Pulmonary artery endothelial cell (primary cell): Measurements from ENCODE around the gene CNFN. TPM values are rescaled to one million over a fixed set of nuclear protein-coding genes. Genes with fewer than 3 reads are reported as not detected.

ENCODE experiments used
- DNase-seq: peaks from one replicate; pipeline ENCODE4 v3.0.0-alpha.2; 2011; ENCODE audit warnings: low read depth, low spot score
- total RNA-seq: library from RNA; depleted of rRNA; stranded (reverse); fragments of >200 nt; gene quantifications from 2 replicates; pipeline ENCODE4 v1.2.3, GENCODE V29; 2014

The CNFN gene
- total RNA-seq = not detected in 2 replicates

- DNase-seq = no peak
Observed at GRCh38 chr19:42389899-42390298, at the start of gene CNFN. TSS of gene CNFN (minus strand) at chr19:42390297. CDS start at chr19:42389037, 1,260 bp downstream.

GRCh38 chr19:42436006-42436405 lies 45.9 kb upstream of the CNFN start:
- DNase-seq = no peak

- DNase-seq = no peak
Observed at GRCh38 chr19:42435316-42435715, 45.2 kb upstream of the CNFN start.

- DNase-seq = no peak
Observed at GRCh38 chr19:42433503-42434260, 43.6 kb upstream of the CNFN start.

GRCh38 chr19:42431486-42431885 lies 41.4 kb upstream of the CNFN start:
- no peak for DNase-seq

- DNase-seq = no peak
Observed at GRCh38 chr19:42428676-42429075, 38.6 kb upstream of the CNFN start.

GRCh38 chr19:42427313-42427712 lies 37.2 kb upstream of the CNFN start, which contains the start of gene LIPE:
TSS of gene LIPE (minus strand) at chr19:42427388. CDS start at chr19:42427149, 239 bp downstream.
- DNase-seq = no peak

GRCh38 chr19:42426643-42427042 lies 36.5 kb upstream of the CNFN start:
- DNase-seq = no peak

GRCh38 chr19:42424712-42425131 lies 34.6 kb upstream of the CNFN start:
- no peak for DNase-seq

GRCh38 chr19:42424345-42424707 lies 34.2 kb upstream of the CNFN start:
- DNase-seq = no peak

- peak; percentile 77 for DNase-seq
Observed at GRCh38 chr19:42423462-42424344, 33.6 kb upstream of the CNFN start.

GRCh38 chr19:42422901-42423461 lies 32.9 kb upstream of the CNFN start:
- no peak for DNase-seq

GRCh38 chr19:42422092-42422900 lies 32.2 kb upstream of the CNFN start:
- no peak for DNase-seq

GRCh38 chr19:42421591-42422031 lies 31.5 kb upstream of the CNFN start:
- peak; percentile 52 for DNase-seq

- DNase-seq = no peak
Observed at GRCh38 chr19:42421101-42421500, 31.0 kb upstream of the CNFN start.

- no peak for DNase-seq
Observed at GRCh38 chr19:42420055-42420544, 30.0 kb upstream of the CNFN start.

- DNase-seq = no peak
Observed at GRCh38 chr19:42419309-42419708, 29.2 kb upstream of the CNFN start.

- DNase-seq = no peak
Observed at GRCh38 chr19:42412661-42413076, 22.6 kb upstream of the CNFN start.

GRCh38 chr19:42412227-42412626 lies 22.1 kb upstream of the CNFN start:
- no peak for DNase-seq

- no peak for DNase-seq
Observed at GRCh38 chr19:42411581-42412178, 21.6 kb upstream of the CNFN start.

- no peak for DNase-seq
Observed at GRCh38 chr19:42410371-42410770, 20.3 kb upstream of the CNFN start.
